ENCODE data around the gene C17orf78.

DNA sequence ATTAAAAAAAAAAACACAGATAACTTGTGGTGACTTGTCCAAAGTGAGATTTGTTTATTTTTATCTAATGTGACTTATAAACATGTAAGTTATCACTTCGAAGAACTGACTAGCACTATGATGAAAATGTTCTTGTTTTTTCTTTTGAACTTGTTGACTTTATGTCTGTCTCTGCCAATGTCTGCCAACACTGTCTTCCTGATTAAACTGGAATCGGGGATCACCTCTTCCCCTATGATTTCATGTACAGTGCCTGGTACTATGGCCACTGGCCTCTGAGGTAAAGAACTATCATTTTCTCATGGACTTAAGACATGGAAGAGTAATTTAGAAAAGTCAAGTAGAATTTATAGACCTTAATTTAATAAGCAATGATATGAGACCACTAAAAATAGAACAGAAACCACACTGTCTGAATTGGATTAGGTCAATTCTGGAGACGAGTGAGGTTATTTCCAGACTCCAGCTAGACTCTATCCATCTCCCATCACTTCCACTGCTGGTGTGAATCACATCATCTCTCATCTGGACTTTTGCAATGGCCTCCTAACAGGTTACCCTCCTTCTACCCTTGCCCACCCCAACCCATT is 8.9 kb downstream of the C17orf78 start:
- TF ChIP-seq GATA2 (IDR thresholded peaks at IDR 0.05; ENCODE audit: low read depth, low read length), result no peak
- TF ChIP-seq GATA3 (IDR thresholded peaks at IDR 0.05; ENCODE audit: low read depth, low read length), result no peak
